ENCODE data around the gene MARCO. TPM values are rescaled to one million over a fixed set of nuclear protein-coding genes. Genes with fewer than 3 reads are reported as not detected.

Gene MARCO
- total and polyA plus RNA-seq, 2 experiments from 2014 or later, result not detected

- Mint-ChIP-seq H3K4me1 (peaks cover 15% of the 10 kb centered on the region), H3K27me3 (ENCODE audit: insufficient read depth, low read depth, poor library complexity) (peaks cover 6% of the 10 kb centered on the region), H3K4me3 (no peak overlapping the region), H3K36me3 (ENCODE audit: low read depth) (no peaks in the 10 kb centered on the region), H3K9me3 (no peaks in the 10 kb centered on the region), H3K27ac (no peak overlapping the region)
- TF ChIP-seq ZNF114 (CRISPR knock-in tag; IDR thresholded peaks at IDR 0.05), result no peak
- TF ChIP-seq POLR2AphosphoS5 (IDR thresholded peaks at IDR 0.05; ENCODE audit: low read depth), result no peak
- no peak for TF ChIP-seq NANOG (IDR thresholded peaks at IDR 0.05; ENCODE audit: borderline replicate concordance)
- TF ChIP-seq ETS1 (IDR thresholded peaks at IDR 0.05), result no peak
- TF ChIP-seq ZNF331 (CRISPR knock-in tag; IDR thresholded peaks at IDR 0.05; ENCODE audit: low read depth), result no peak
- TF ChIP-seq CTCF (conservative IDR thresholded peaks at IDR 0.05; ENCODE audit: low read depth in 2 of 2), result no peak
- no peak for TF ChIP-seq EZH2phosphoT487 (IDR thresholded peaks at IDR 0.05; ENCODE audit: unreplicated experiment)
- TF ChIP-seq REST (IDR thresholded peaks at IDR 0.05; ENCODE audit: unreplicated experiment), result no peak
- TF ChIP-seq CREB1 (CRISPR knock-in tag; IDR thresholded peaks at IDR 0.05; ENCODE audit: low read depth), result no peak
- no peak for TF ChIP-seq STAT1 (IDR thresholded peaks at IDR 0.05; ENCODE audit: unreplicated experiment)
- TF ChIP-seq JUNB (IDR thresholded peaks at IDR 0.05; ENCODE audit: unreplicated experiment), result no peak
- TF ChIP-seq ZNF462 (CRISPR knock-in tag; IDR thresholded peaks at IDR 0.05), result no peak
- no peak for TF ChIP-seq EZH2 (IDR thresholded peaks at IDR 0.05; ENCODE audit: low read depth, unreplicated experiment)
- Histone ChIP-seq H3K4me2 (no peak overlapping the region), H3K27me3 (ENCODE audit: insufficient read depth) (no peaks in the 10 kb centered on the region), H2AFZ (peak overlapping the region; percentile 34; the same call in 1 of the 2 replicates), H3K36me3 (ENCODE audit: insufficient read depth) (no peaks in the 10 kb centered on the region), H3K4me1 (ENCODE audit: insufficient read depth) (no peaks in the 10 kb centered on the region), H3K9me2 (ENCODE audit: insufficient read depth) (0 out of 2 replicates have a peak, but pooled peaks cover 2% of the 10 kb centered on the region), H3K27ac (ENCODE audit: low read depth) (no peak overlapping the region), H3K79me2 (replicated peaks; ENCODE audit: insufficient read depth) (no peaks in the 10 kb centered on the region), H3F3A (replicated peaks; ENCODE audit: low read depth) (no peaks in the 10 kb centered on the region), H4K20me1 (replicated peaks; ENCODE audit: insufficient read depth) (no peaks in the 10 kb centered on the region), H3K4me3 (no peak overlapping the region)
- no peak for DNase-seq (ENCODE audit: low spot score)
- ATAC-seq, result peak; percentile 16; the same call in 1 of the 3 replicates
These were observed 73.9 kb downstream of the MARCO start for GRCh38 chr2:119015845-119016244.
